Pons (tissue), 1 donor: ENCODE results near the gene GDF15.
"Not testable (repeated sequence)": the region's sequence is repeated elsewhere in the genome, so short reads cannot be mapped to it uniquely, and the experiment has no call there.

Experiments
- DNase-seq: peaks from one replicate; pipeline ENCODE4 v3.0.0-alpha.2; 2016; ENCODE audit warnings: low spot score

GDF15 gene

GRCh38 chr19:18385675-18386542 is at the start of gene GDF15:
Gene GDF15 (plus strand): TSS chr19:18386158. CDS start chr19:18386190, 32 bp downstream.
- no peak for DNase-seq

GRCh38 chr19:18338541-18338940 is 47.4 kb upstream of the GDF15 start:
- no peak for DNase-seq

- DNase-seq, result no peak
Observed at GRCh38 chr19:18339723-18340122, 46.2 kb upstream of the GDF15 start.

- peak; percentile 33 for DNase-seq
Observed at GRCh38 chr19:18340190-18340989, 45.6 kb upstream of the GDF15 start, which contains the start of gene PGPEP1. Gene PGPEP1 (plus strand): TSS chr19:18340598. CDS start chr19:18340682, 84 bp downstream.

- DNase-seq, result peak; percentile 32
Observed at GRCh38 chr19:18340990-18341868, 44.7 kb upstream of the GDF15 start.

- no peak for DNase-seq
Observed at GRCh38 chr19:18342090-18342632, 43.8 kb upstream of the GDF15 start.

GRCh38 chr19:18344582-18344950 is 41.4 kb upstream of the GDF15 start:
- no peak for DNase-seq

GRCh38 chr19:18345296-18345695 is 40.7 kb upstream of the GDF15 start:
- DNase-seq, result no peak

- no peak for DNase-seq
Observed at GRCh38 chr19:18346091-18346490, 39.9 kb upstream of the GDF15 start.

GRCh38 chr19:18348171-18348570 is 37.8 kb upstream of the GDF15 start:
- no peak for DNase-seq

GRCh38 chr19:18348818-18349339 is 37.1 kb upstream of the GDF15 start:
- DNase-seq, result not testable (repeated sequence)

- no peak for DNase-seq
Observed at GRCh38 chr19:18349524-18350128, 36.3 kb upstream of the GDF15 start.

GRCh38 chr19:18350490-18350889 is 35.5 kb upstream of the GDF15 start:
- no peak for DNase-seq

- no peak for DNase-seq
Observed at GRCh38 chr19:18351544-18351943, 34.4 kb upstream of the GDF15 start.

- DNase-seq, result no peak
Observed at GRCh38 chr19:18353378-18354005, 32.5 kb upstream of the GDF15 start.

- DNase-seq, result not testable (repeated sequence)
Observed at GRCh38 chr19:18354743-18355142, 31.2 kb upstream of the GDF15 start.

- no peak for DNase-seq
Observed at GRCh38 chr19:18357041-18357440, 28.9 kb upstream of the GDF15 start.

GRCh38 chr19:18361646-18362045 is 24.3 kb upstream of the GDF15 start:
- DNase-seq, result no peak

GRCh38 chr19:18362934-18363542 is 22.9 kb upstream of the GDF15 start:
- DNase-seq, result no peak

- no peak for DNase-seq
Observed at GRCh38 chr19:18363787-18364186, 22.2 kb upstream of the GDF15 start.
